Measurements from ENCODE around the gene REN. TPM values are rescaled to one million over a fixed set of nuclear protein-coding genes. Genes with fewer than 3 reads are reported as not detected.

Gene REN
- total and polyA plus RNA-seq, 4 donors, result 0.23 to 0.75 (median 0.29) TPM

- Histone ChIP-seq H3K27me3 (ENCODE audit: control insufficient read depth in 3 of 3, insufficient read depth in 3 of 3, low read length in 2 of 3) (peaks cover 0 to 22% (median 11%) of the 10 kb centered on the region in 3 donors), H3K36me3 (ENCODE audit: control insufficient read depth in 4 of 4, insufficient read depth in 4 of 4, low read length in 4 of 4) (no peaks in the 10 kb centered on the region), H3K4me1 (ENCODE audit: control insufficient read depth in 5 of 5, insufficient read depth in 5 of 5, low read length in 5 of 5) (peaks cover 0 to 6% (median 5%) of the 10 kb centered on the region in 5 donors), H3K9me3 (ENCODE audit: control insufficient read depth in 4 of 4, insufficient read depth in 3 of 4, low read length in 3 of 4) (no peaks in the 10 kb centered on the region), H3K4me3 (no peak overlapping the region), H3K9ac (ENCODE audit: insufficient read depth in 1 of 2, low read length in 2 of 2) (no peak overlapping the region), H3K27ac (ENCODE audit: low read depth in 1 of 2, low read length in 1 of 2) (no peak overlapping the region)
- DNase-seq, result no peak
- 68 to 71% methylated on average over 10 of the region's 10 CpGs for WGBS, 2 donors
- TF ChIP-seq, protein P1, sequence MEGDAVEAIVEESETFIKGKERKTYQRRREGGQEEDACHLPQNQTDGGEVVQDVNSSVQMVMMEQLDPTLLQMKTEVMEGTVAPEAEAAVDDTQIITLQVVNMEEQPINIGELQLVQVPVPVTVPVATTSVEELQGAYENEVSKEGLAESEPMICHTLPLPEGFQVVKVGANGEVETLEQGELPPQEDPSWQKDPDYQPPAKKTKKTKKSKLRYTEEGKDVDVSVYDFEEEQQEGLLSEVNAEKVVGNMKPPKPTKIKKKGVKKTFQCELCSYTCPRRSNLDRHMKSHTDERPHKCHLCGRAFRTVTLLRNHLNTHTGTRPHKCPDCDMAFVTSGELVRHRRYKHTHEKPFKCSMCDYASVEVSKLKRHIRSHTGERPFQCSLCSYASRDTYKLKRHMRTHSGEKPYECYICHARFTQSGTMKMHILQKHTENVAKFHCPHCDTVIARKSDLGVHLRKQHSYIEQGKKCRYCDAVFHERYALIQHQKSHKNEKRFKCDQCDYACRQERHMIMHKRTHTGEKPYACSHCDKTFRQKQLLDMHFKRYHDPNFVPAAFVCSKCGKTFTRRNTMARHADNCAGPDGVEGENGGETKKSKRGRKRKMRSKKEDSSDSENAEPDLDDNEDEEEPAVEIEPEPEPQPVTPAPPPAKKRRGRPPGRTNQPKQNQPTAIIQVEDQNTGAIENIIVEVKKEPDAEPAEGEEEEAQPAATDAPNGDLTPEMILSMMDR (IDR thresholded peaks at IDR 0.05; ENCODE audit: control extremely low read depth, extremely low read depth), result no peak
- no peak for ATAC-seq (ENCODE audit: insufficient read depth, low FRiP score)
Measured at GRCh38 chr1:204186597-204186996, 20.5 kb upstream of the REN start.

DNA sequence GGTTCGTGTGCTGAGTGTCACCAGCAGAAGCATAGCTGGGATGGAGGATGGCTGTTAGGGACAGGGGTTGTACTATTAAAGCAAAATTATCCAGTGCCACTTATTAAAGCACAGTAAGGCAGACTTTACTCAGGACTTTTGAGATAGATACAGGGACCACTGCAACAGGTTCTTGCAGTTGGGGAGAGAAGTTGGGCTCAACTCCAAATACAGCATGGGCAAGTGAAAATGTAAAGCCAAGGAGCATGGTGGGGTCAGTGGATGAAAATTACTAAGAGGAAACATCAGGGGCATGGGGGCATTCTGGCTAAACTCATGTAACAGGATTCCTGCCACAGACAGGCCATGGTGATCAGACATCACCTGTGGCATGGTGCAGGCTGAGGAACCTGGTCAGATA is 15.0 kb upstream of the REN start:
- Histone ChIP-seq H3K27ac (ENCODE audit: low read depth in 1 of 2, low read length in 1 of 2) (no peak overlapping the region), H3K4me1 (ENCODE audit: control insufficient read depth in 5 of 5, insufficient read depth in 5 of 5, low read length in 5 of 5) (no peaks in the 10 kb centered on the region), H3K27me3 (ENCODE audit: control insufficient read depth in 3 of 3, insufficient read depth in 3 of 3, low read length in 2 of 3) (peaks cover 0 to 6% (median 0%) of the 10 kb centered on the region in 3 donors), H3K36me3 (ENCODE audit: control insufficient read depth in 4 of 4, insufficient read depth in 4 of 4, low read length in 4 of 4) (no peaks in the 10 kb centered on the region), H3K9ac (ENCODE audit: insufficient read depth in 1 of 2, low read length in 2 of 2) (no peak overlapping the region), H3K9me3 (ENCODE audit: control insufficient read depth in 4 of 4, insufficient read depth in 3 of 4, low read length in 3 of 4) (no peaks in the 10 kb centered on the region), H3K4me3 (no peak overlapping the region)
- TF ChIP-seq, protein P1 (IDR thresholded peaks at IDR 0.05; ENCODE audit: control extremely low read depth, extremely low read depth), result no peak
- no peak for DNase-seq
- no peak for ATAC-seq (ENCODE audit: insufficient read depth, low FRiP score)
- WGBS, 2 donors, result 77 to 80% methylated on average over 1 of the region's 1 CpG

DNA sequence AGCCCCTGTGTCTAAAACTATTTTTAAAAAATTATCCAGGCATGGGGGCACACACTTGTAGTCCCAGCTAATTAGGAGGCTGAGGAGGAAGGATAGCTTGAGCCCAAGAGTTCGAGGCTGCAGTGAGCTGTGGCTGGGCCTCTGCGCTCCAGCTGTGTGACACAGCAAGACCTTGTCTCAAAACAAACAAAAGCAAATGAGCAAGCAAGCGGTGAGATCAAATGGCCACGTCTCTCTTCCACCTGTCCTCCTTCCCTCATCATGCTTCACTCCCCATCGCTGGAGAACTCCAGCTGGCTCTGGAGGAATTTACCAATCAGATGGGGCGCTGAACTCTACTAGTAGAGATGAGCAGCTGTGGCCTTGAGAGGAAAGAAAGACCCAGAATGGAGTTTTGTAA is 14.0 kb upstream of the REN start:
- no peaks in the 10 kb centered on the region for H3K36me3 ChIP-seq (ENCODE audit: control insufficient read depth in 4 of 4, insufficient read depth in 4 of 4, low read length in 4 of 4)
- no peak overlapping the region for H3K4me3 ChIP-seq
- no peaks in the 10 kb centered on the region for H3K9me3 ChIP-seq (ENCODE audit: control insufficient read depth in 4 of 4, insufficient read depth in 3 of 4, low read length in 3 of 4)
- DNase-seq (no peak), ATAC-seq (ENCODE audit: insufficient read depth, low FRiP score) (no peak)
- 75 to 77% methylated on average over 6 of the region's 6 CpGs for WGBS, 2 donors
- H3K9ac ChIP-seq (ENCODE audit: insufficient read depth in 1 of 2, low read length in 2 of 2), result no peak overlapping the region
- TF ChIP-seq, protein P1 (IDR thresholded peaks at IDR 0.05; ENCODE audit: control extremely low read depth, extremely low read depth), result no peak
- H3K4me1 ChIP-seq (ENCODE audit: control insufficient read depth in 5 of 5, insufficient read depth in 5 of 5, low read length in 5 of 5), result no peaks in the 10 kb centered on the region
- H3K27me3 ChIP-seq (ENCODE audit: control insufficient read depth in 3 of 3, insufficient read depth in 3 of 3, low read length in 2 of 3), result peaks cover 0 to 9% (median 0%) of the 10 kb centered on the region in 3 donors
- H3K27ac ChIP-seq (ENCODE audit: low read depth in 1 of 2, low read length in 1 of 2), result no peak overlapping the region
